B cell (primary cell): ENCODE measurements around the gene CHST9. TPM values are rescaled to one million over a fixed set of nuclear protein-coding genes. Genes with fewer than 3 reads are reported as not detected.

Source experiments
- ATAC-seq: fragments of 200-7000 bp; cut with Tn5 transposase; one replicate; pipeline ENCODE4 v1.10.0; 2021; ENCODE audit warnings: low read depth, mild to moderate bottlenecking, moderate number of reproducible peaks, moderate library complexity
- CTCF ChIA-PET: fragments of 350-600 bp; sonication (Branson Sonifier 250); formaldehyde crosslinking; loops from one replicate; lab custom pipeline; 2021; ENCODE audit warnings: antibody characterized with exemption, inconsistent platforms; lab: Charles Lee
- POLR2A ChIA-PET: fragments of 350-600 bp; sonication (Branson Sonifier 250); formaldehyde crosslinking; loops from one replicate; lab custom pipeline; 2021; ENCODE audit warnings: antibody characterized with exemption; lab: Charles Lee
- DNase-seq: peaks from one replicate; pipeline ENCODE4 v3.0.0; 2013
- H2AFZ ChIP-seq: 2 replicates; pipeline ENCODE4 v1.6.1; 2012; ENCODE audit warnings: mild to moderate bottlenecking, low read depth, low read length; ENCODE audit not compliant: insufficient read depth, poor library complexity, severe bottlenecking
- H3K27ac ChIP-seq, 2 donors: 1 replicate in 1 of 2; 2 replicates in 1 of 2; pipeline ENCODE4 v1.5.1; 2012 to 2013; ENCODE audit warnings: low read length in 2 of 2, mild to moderate bottlenecking in 2 of 2, moderate library complexity in 1 of 2
- H3K27me3 ChIP-seq, 4 experiments: fragments of 200-600 bp in 1 of 4; sonication (generic) in 1 of 4; replicated peaks in 1 of 4; 1 replicate in 2 of 4; 2 replicates in 2 of 4; pipeline versions ENCODE4 v1.6.1 to v1.7.0; 2013 to 2016; ENCODE audit warnings: low read length in 3 of 4, mild to moderate bottlenecking in 2 of 4, mixed read lengths in 1 of 4, moderate library complexity in 1 of 4; ENCODE audit not compliant: insufficient read depth in 4 of 4, control insufficient read depth in 3 of 4; ENCODE audit errors: control extremely low read depth in 1 of 4
- H3K36me3 ChIP-seq, 2 experiments: replicated peaks in 1 of 2; 1 replicate in 1 of 2; 2 replicates in 1 of 2; pipeline versions ENCODE4 v1.6.1 to v1.7.1; 2013; ENCODE audit warnings: low read length in 1 of 2; ENCODE audit not compliant: insufficient read depth in 2 of 2, control insufficient read depth in 1 of 2; ENCODE audit errors: control extremely low read depth in 1 of 2, extremely low read depth in 1 of 2
- H3K4me1 ChIP-seq, 2 donors: fragments of 200-600 bp in 1 of 2; sonication (generic) in 1 of 2; 1 replicate in 1 of 2; 2 replicates in 1 of 2; pipeline versions ENCODE4 v1.5.1 to v1.6.1; 2013 to 2017; ENCODE audit warnings: low read length in 2 of 2; ENCODE audit not compliant: control insufficient read depth in 2 of 2, insufficient read depth in 2 of 2
- H3K4me2 ChIP-seq: replicated peaks from 2 replicates; pipeline ENCODE3; 2012; ENCODE audit warnings: mild to moderate bottlenecking, low read depth, low read length; ENCODE audit not compliant: poor library complexity, severe bottlenecking
- H3K4me3 ChIP-seq, 5 experiments: fragments of 200-600 bp in 1 of 5; sonication (generic) in 1 of 5; 1 replicate in 3 of 5; 2 replicates in 2 of 5; pipeline versions ENCODE4 v1.5.1 to v1.7.0; 2011 to 2016; ENCODE audit warnings: low read length in 4 of 5, mild to moderate bottlenecking in 4 of 5, low read depth in 2 of 5, control low read depth in 1 of 5, moderate library complexity in 1 of 5; ENCODE audit not compliant: insufficient read depth in 1 of 5; ENCODE audit errors: control extremely low read depth in 1 of 5, extremely low read depth in 1 of 5
- H3K79me2 ChIP-seq: fragments of 200-600 bp; sonication (generic); one replicate; pipeline ENCODE4 v1.6.0; 2016; ENCODE audit warnings: low read length; ENCODE audit not compliant: control insufficient read depth, insufficient read depth
- H3K9ac ChIP-seq: fragments of 200-600 bp; sonication (generic); 2 replicates; pipeline ENCODE4 v1.6.1; 2017; ENCODE audit warnings: mild to moderate bottlenecking, low read length, moderate library complexity
- H3K9me3 ChIP-seq, 3 donors: one replicate each; pipeline versions ENCODE4 v1.6.1 to v1.7.1; 2013; ENCODE audit warnings: low read length in 2 of 3; ENCODE audit not compliant: control insufficient read depth in 2 of 3, insufficient read depth in 1 of 3; ENCODE audit errors: control extremely low read depth in 1 of 3
- H4K20me1 ChIP-seq: 2 replicates; pipeline ENCODE4 v1.6.0; 2012; ENCODE audit warnings: mild to moderate bottlenecking, low read length; ENCODE audit not compliant: insufficient read depth, control insufficient read depth, poor library complexity, severe bottlenecking
- H3K27ac Mint-ChIP-seq: one replicate; pipeline ENCODE4 v1.8.0; 2021; ENCODE audit warnings: mixed read lengths
- H3K27me3 Mint-ChIP-seq: one replicate; pipeline ENCODE4 v1.8.0; 2021; ENCODE audit warnings: mixed read lengths
- H3K4me1 Mint-ChIP-seq: one replicate; pipeline ENCODE4 v1.8.0; 2021; ENCODE audit warnings: mixed read lengths
- H3K4me3 Mint-ChIP-seq: one replicate; pipeline ENCODE4 v1.8.0; 2021; ENCODE audit warnings: mixed read lengths
- H3K9me3 Mint-ChIP-seq: one replicate; pipeline ENCODE4 v1.8.0; 2022; ENCODE audit warnings: mixed read lengths; ENCODE audit not compliant: insufficient read depth
- CTCF ChIP-seq: fragments of 200-600 bp; IDR thresholded peaks from one replicate; pipeline ENCODE4 v1.8.0; 2022; ENCODE audit warnings: antibody characterized with exemption, mild to moderate bottlenecking
- EZH2 ChIP-seq: IDR thresholded peaks from 2 replicates; pipeline ENCODE4 v1.6.1; 2012; ENCODE audit warnings: borderline replicate concordance, low read depth, mild to moderate bottlenecking, moderate library complexity, low read length; ENCODE audit not compliant: insufficient read depth, poor library complexity, severe bottlenecking
- WGBS: methylation state at CpG from one replicate; pipeline ENCODE4 v1.1.5; 2013; ENCODE audit warnings: missing lambda C conversion rate; ENCODE audit not compliant: insufficient coverage; 5-methylcytosine and 5-hydroxymethylcytosine counted together
- intact Hi-C: fragments of 100-400 bp; cut with micrococcal nuclease; formaldehyde crosslinking; loops from one replicate; pipeline ENCODE4 v1.10.0; 2022
- polyA plus RNA-seq: library from polyadenylated mRNA; depleted of rRNA; stranded (reverse); fragments of >200 nt; gene quantifications from 2 replicates; pipeline ENCODE4 v1.2.3, GENCODE V29; 2012
- total RNA-seq, 2 donors: library from RNA; stranded (reverse); fragments of 120-200 nt in 1 of 2; gene quantifications; 1 replicate in 1 of 2; 2 replicates in 1 of 2; pipeline versions ENCODE4 v1.2.3 to v1.2.4, GENCODE V29; 2013 to 2022

The CHST9 gene
- total and polyA plus RNA-seq, 2 donors (not counting 1 experiment from before 2014, with no cell fraction given), result not detected

- H3K4me1 ChIP-seq, result peaks cover 4 to 8% of the 10 kb centered on the region in 2 donors
- DNase-seq, result peak; percentile 44
- no peak overlapping the region for H3K9ac ChIP-seq
- WGBS, result no CpG with 5 or more reads among the region's 4 CpGs
- Mint-ChIP-seq H3K27ac (peak overlapping the region; percentile 68), H3K9me3 (no peaks in the 10 kb centered on the region), H3K4me3 (peak overlapping the region; percentile 74), H3K4me1 (peaks cover 25% of the 10 kb centered on the region), H3K27me3 (no peaks in the 10 kb centered on the region)
- peak; percentile 78 for ATAC-seq
- H3K4me2 ChIP-seq, result peak overlapping the region; percentile 32
- TF ChIP-seq CTCF (no peak), EZH2 (no peak)
- H3K27ac ChIP-seq, result no peak overlapping the region
- H3K27me3 ChIP-seq, result no peaks in the 10 kb centered on the region
- POLR2A ChIA-PET, result no interaction called here
- no peaks in the 10 kb centered on the region for H3K79me2 ChIP-seq
- no peaks in the 10 kb centered on the region for H3K36me3 ChIP-seq
- CTCF ChIA-PET, result no interaction called here
- peaks cover 0 to under 1% (median 0%) of the 10 kb centered on the region in 3 donors for H3K9me3 ChIP-seq
- H4K20me1 ChIP-seq, result no peaks in the 10 kb centered on the region
- H2AFZ ChIP-seq, result no peak overlapping the region
- no peak overlapping the region for H3K4me3 ChIP-seq
- intact Hi-C loops, result no loop called here
Measured at GRCh38 chr18:26978812-26979341, 206.2 kb downstream of the CHST9 start.

GRCh38 chr18:26977781-26978180 lies 207.3 kb downstream of the CHST9 start:
- Histone ChIP-seq H3K9ac (no peak overlapping the region), H3K79me2 (no peaks in the 10 kb centered on the region), H4K20me1 (no peaks in the 10 kb centered on the region), H3K9me3 (no peaks in the 10 kb centered on the region), H3K27ac (no peak overlapping the region), H3K36me3 (no peaks in the 10 kb centered on the region), H3K27me3 (no peaks in the 10 kb centered on the region), H3K4me2 (no peak overlapping the region), H3K4me1 (peaks cover 4 to 8% of the 10 kb centered on the region in 2 donors), H3K4me3 (no peak overlapping the region), H2AFZ (no peak overlapping the region)
- H3K27me3 Mint-ChIP-seq, result no peaks in the 10 kb centered on the region
- CTCF ChIA-PET, result no interaction called here
- no peak for ATAC-seq
- WGBS, result no CpG with 5 or more reads among the region's 1 CpG
- H3K27ac Mint-ChIP-seq, result no peak overlapping the region
- no peak for TF ChIP-seq CTCF
- TF ChIP-seq EZH2, result no peak
- no peak for DNase-seq
- intact Hi-C loops, result no loop called here
- POLR2A ChIA-PET, result no interaction called here
- H3K4me1 Mint-ChIP-seq, result peaks cover 25% of the 10 kb centered on the region
- no peak overlapping the region for H3K4me3 Mint-ChIP-seq
- no peaks in the 10 kb centered on the region for H3K9me3 Mint-ChIP-seq
